Right lobe of liver (tissue), 6 donors: ENCODE measurements around the gene SLC18B1. TPM values are rescaled to one million over a fixed set of nuclear protein-coding genes. Genes with fewer than 3 reads are reported as not detected.
"Not testable (repeated sequence)": the region's sequence is repeated elsewhere in the genome, so short reads cannot be mapped to it uniquely, and the experiment has no call there.

Experiments
- ATAC-seq, 4 donors: fragments of 200-7000 bp; cut with Tn5 transposase; one replicate each; pipeline ENCODE4 v1.9.1; 2020; ENCODE audit warnings: mild to moderate bottlenecking in 4 of 4, moderate library complexity in 4 of 4
- DNase-seq, 3 donors: peaks; one replicate each; pipeline ENCODE4 v3.0.0-alpha.2; 2020
- H3K27ac ChIP-seq, 3 donors: fragments of 200-600 bp; one replicate each; pipeline ENCODE4 v1.8.0; 2022
- H3K27me3 ChIP-seq, 2 donors: fragments of 200-600 bp; one replicate each; pipeline ENCODE4 v1.8.0; 2022
- H3K36me3 ChIP-seq, 4 donors: fragments of 200-600 bp; sonication (generic) in 1 of 4; one replicate each; pipeline versions ENCODE4 v1.5.1 to v1.8.0; 2017 to 2022; ENCODE audit warnings: control low read depth in 1 of 4
- H3K4me1 ChIP-seq, 4 donors: fragments of 200-600 bp; sonication (generic) in 1 of 4; one replicate each; pipeline versions ENCODE4 v1.5.1 to v1.8.0; 2017 to 2022; ENCODE audit warnings: control low read depth in 1 of 4
- H3K4me3 ChIP-seq, 3 donors: fragments of 200-600 bp; one replicate each; pipeline ENCODE4 v1.8.0; 2022
- H3K9me3 ChIP-seq, 4 donors: fragments of 200-600 bp; sonication (generic) in 1 of 4; one replicate each; pipeline versions ENCODE4 v1.5.1 to v1.8.0; 2017 to 2022; ENCODE audit warnings: control low read depth in 1 of 4
- CTCF ChIP-seq, 4 donors: fragments of 200-600 bp in 3 of 4; fragments of 450-650 bp in 1 of 4; IDR thresholded peaks; one replicate each; pipeline versions ENCODE4 v1.5.1 to v1.8.0; 2016 to 2022; ENCODE audit warnings: antibody characterized with exemption in 4 of 4, mild to moderate bottlenecking in 2 of 4
- POLR2A ChIP-seq: fragments of 450-650 bp; IDR thresholded peaks from one replicate; pipeline ENCODE4 v1.6.1; 2017; ENCODE audit warnings: antibody characterized with exemption, mild to moderate bottlenecking
- WGBS: methylation state at CpG from one replicate; pipeline ENCODE4 v1.1.6; 2018; ENCODE audit warnings: low coverage, low lambda C conversion rate; ENCODE audit not compliant: insufficient coverage; ENCODE audit errors: missing lambda C conversion rate; 5-methylcytosine and 5-hydroxymethylcytosine counted together
- intact Hi-C, 2 donors: fragments of 100-400 bp; cut with DNase I; formaldehyde crosslinking; loops; one replicate each; pipeline versions ENCODE4 v1.11.2 to v1.14.1; 2022
- total RNA-seq, 6 experiments: library from RNA; depleted of rRNA in 2 of 6; stranded (reverse); fragments of >200 nt in 2 of 6; fragmentation: NEBNext Ultra II Directional in 3 of 6; extraction: Animal tissue kit (Norgen Biotek cat#: 25700) in 3 of 6; gene quantifications; one replicate each; pipeline versions ENCODE4 v1.1.0 to v1.2.4, GENCODE V29; 2016 to 2023
- donor health status: DM: no; HTN: yes; CAD: no.
- donor health status: DM: no; HTN: no; CAD: no.
- donor health status: DM: no; HTN: no; CAD: no.
- donor health status: DM: no; HTN: yes; CAD: no.
- donor health status: DM: no; HTN: yes; CAD: no.

The SLC18B1 gene
- total RNA-seq, 6 experiments from 2014 or later: 2.9 to 6.1 (median 4.2) TPM

- TF ChIP-seq POLR2A (no peak), CTCF (IDR thresholded peaks at IDR 0.05) (no peak)
- ATAC-seq: peak; percentile 69 to 83 (median 74)
Measured at GRCh38 chr6:132790450-132790849, 8.0 kb downstream of the SLC18B1 start.

GRCh38 chr6:132789396-132789776 is 9.1 kb downstream of the SLC18B1 start:
- WGBS: 96% methylated on average over 4 of the region's 4 CpGs
- no peak for TF ChIP-seq CTCF (IDR thresholded peaks at IDR 0.05)
- intact Hi-C loops: no loop called here
- no peaks in the 10 kb centered on the region for H3K27me3 ChIP-seq
- no peak for ATAC-seq
- no peak overlapping the region for H3K27ac ChIP-seq
- no peak for DNase-seq
- H3K4me1 ChIP-seq: no peaks in the 10 kb centered on the region
- no peaks in the 10 kb centered on the region for H3K9me3 ChIP-seq
- no peak overlapping the region for H3K4me3 ChIP-seq
- H3K36me3 ChIP-seq: no peaks in the 10 kb centered on the region

More at GRCh38 chr6:132790450-132790849, 8.0 kb downstream of the SLC18B1 start:
- Histone ChIP-seq H3K9me3 (no peaks in the 10 kb centered on the region), H3K4me3 (no peak overlapping the region), H3K27ac (peak overlapping the region in 1 of 3 donors; percentile 56), H3K36me3 (no peaks in the 10 kb centered on the region), H3K4me1 (no peaks in the 10 kb centered on the region), H3K27me3 (no peaks in the 10 kb centered on the region)
- intact Hi-C loops: no loop called here
- DNase-seq: no peak

- H3K4me1 ChIP-seq: no peaks in the 10 kb centered on the region
- no peaks in the 10 kb centered on the region for H3K9me3 ChIP-seq
- H3K27me3 ChIP-seq: no peaks in the 10 kb centered on the region
- no peak overlapping the region for H3K4me3 ChIP-seq
- no peak overlapping the region for H3K27ac ChIP-seq
- no peak for DNase-seq
- TF ChIP-seq POLR2A: no peak
- no peak for ATAC-seq
- WGBS: 86% methylated on average over 4 of the region's 6 CpGs
- intact Hi-C loops: no loop called here
- H3K36me3 ChIP-seq: peaks cover 0 to under 1% (median 0%) of the 10 kb centered on the region in 4 donors
Measured at GRCh38 chr6:132788658-132789395, 9.6 kb downstream of the SLC18B1 start.

GRCh38 chr6:132785936-132786335 is 12.5 kb downstream of the SLC18B1 start:
- no peaks in the 10 kb centered on the region for H3K27me3 ChIP-seq
- no peaks in the 10 kb centered on the region for H3K4me1 ChIP-seq
- no peaks in the 10 kb centered on the region for H3K9me3 ChIP-seq
- H3K36me3 ChIP-seq: peaks cover 0 to 9% (median 3%) of the 10 kb centered on the region in 4 donors
- intact Hi-C loops: no loop called here
- no peak overlapping the region for H3K27ac ChIP-seq
- WGBS: 100% methylated on average over 5 of the region's 7 CpGs
- no peak overlapping the region for H3K4me3 ChIP-seq
- ATAC-seq (no peak), DNase-seq (no peak)
- no peak for TF ChIP-seq CTCF (IDR thresholded peaks at IDR 0.05)
- no peak for TF ChIP-seq POLR2A

GRCh38 chr6:132780770-132781371 is 17.6 kb downstream of the SLC18B1 start:
- Histone ChIP-seq H3K27me3 (no peaks in the 10 kb centered on the region), H3K36me3 (peaks cover 0 to 23% (median 7%) of the 10 kb centered on the region in 4 donors), H3K27ac (no peak overlapping the region), H3K9me3 (no peaks in the 10 kb centered on the region), H3K4me3 (no peak overlapping the region), H3K4me1 (no peaks in the 10 kb centered on the region)
- intact Hi-C loops: no loop called here
- DNase-seq: no peak
- peak in 1 of 4 donors; percentile 64 for ATAC-seq
- TF ChIP-seq CTCF (IDR thresholded peaks at IDR 0.05) (peak; percentile 28 to 34 (median 30)), POLR2A (no peak)
- 86% methylated on average over 2 of the region's 2 CpGs for WGBS

GRCh38 chr6:132777881-132778280 is 20.6 kb downstream of the SLC18B1 start:
- not testable (repeated sequence) for H3K27me3 ChIP-seq, H3K27ac ChIP-seq, H3K4me3 ChIP-seq, H3K9me3 ChIP-seq, H3K4me1 ChIP-seq, ATAC-seq, DNase-seq
- peaks cover 0 to 21% (median 7%) of the 10 kb centered on the region in 4 donors for H3K36me3 ChIP-seq
- intact Hi-C loops: loop anchor here (10.0 kb wide), 2 partner anchors 103 to 253 kb away; no protein-coding TSS in a partner anchor
- 95% methylated on average over 6 of the region's 8 CpGs for WGBS
